Frontal cortex (tissue), 4 donors: ENCODE measurements around the gene CORO2A. TPM values are rescaled to one million over a fixed set of nuclear protein-coding genes. Genes with fewer than 3 reads are reported as not detected.

ENCODE experiments used
- DNase-seq, 2 donors: peaks; one replicate each; pipeline ENCODE4 v3.0.0; 2012; ENCODE audit warnings: low spot score in 2 of 2
- FAIRE-seq: peaks from 2 replicates; lab custom pipeline; 2012; peaks lifted over from hg19 to GRCh38; lab: Jason Lieb, UNC
- small RNA-seq: library from RNA; depleted of rRNA; stranded (forward); fragments of <200 nt; gene quantifications from one replicate; pipeline ENCODE3, GENCODE V24; 2014
- total RNA-seq: library from RNA; depleted of rRNA; stranded (reverse); fragments of >200 nt; gene quantifications from one replicate; pipeline ENCODE4 v1.2.3, GENCODE V29; 2014
- donor health status: control.
- donor health status: control.
- donor health status: control.

The CORO2A gene
- total RNA-seq, 1 donor from 2014 or later: 4.5 TPM

- FAIRE-seq: no peak
- DNase-seq: peak in 1 of 2 donors; percentile 69
Measured at GRCh38 chr9:98074115-98074990, 118.1 kb downstream of the CORO2A start.

- FAIRE-seq (no peak), DNase-seq (no peak)
Measured at GRCh38 chr9:98071737-98072136, 120.7 kb downstream of the CORO2A start.

Small RNA genes within 50 kb of the gene (small RNA-seq; reads per million reads assigned to genes)
- gene MIR6854: not detected
- not detected for gene RF00017

Other genes starting within 250 kb of the CORO2A start
- 6.1 TPM for gene ANP32B, start 209.3 kb downstream of the CORO2A start, total RNA-seq
- gene NANS, start 135.9 kb downstream of the CORO2A start, total RNA-seq: 22.8 TPM
- 0.82 TPM for gene TRIM14, start 73.4 kb downstream of the CORO2A start, total RNA-seq
- gene TBC1D2, start 63.0 kb upstream of the CORO2A start, total RNA-seq: 1.2 TPM